Ovary (tissue), 9 donors: ENCODE results near the gene MORC3. TPM values are rescaled to one million over a fixed set of nuclear protein-coding genes. Genes with fewer than 3 reads are reported as not detected.

Experiments
- DNase-seq, 5 donors: peaks; one replicate each; pipeline ENCODE4 v3.0.0-alpha.2; 2019 to 2020
- H3K27ac ChIP-seq, 2 donors: fragments of 200-600 bp; one replicate each; pipeline versions ENCODE4 v1.5.1 to v1.8.0; 2019 to 2022
- H3K27me3 ChIP-seq: fragments of 200-600 bp; one replicate; pipeline ENCODE4 v1.8.0; 2022
- H3K36me3 ChIP-seq: fragments of 200-600 bp; sonication (generic); one replicate; pipeline ENCODE4 v1.5.1; 2019
- H3K4me1 ChIP-seq: one replicate; pipeline ENCODE4 v1.8.1; 2013; ENCODE audit warnings: mild to moderate bottlenecking, moderate library complexity; ENCODE audit not compliant: insufficient read depth
- H3K4me3 ChIP-seq: fragments of 200-600 bp; sonication (generic); one replicate; pipeline ENCODE4 v1.5.1; 2017
- H3K9me3 ChIP-seq, 2 donors: fragments of 200-600 bp in 1 of 2; sonication (generic) in 1 of 2; one replicate each; pipeline versions ENCODE4 v1.5.1 to v1.8.1; 2013 to 2019; ENCODE audit warnings: mild to moderate bottlenecking in 1 of 2, moderate library complexity in 1 of 2
- EP300 ChIP-seq: sonication (generic); formaldehyde crosslinking; IDR thresholded peaks from one replicate; pipeline ENCODE4 v1.6.1; 2017; ENCODE audit warnings: antibody characterized with exemption
- POLR2A ChIP-seq: fragments of 450-650 bp; IDR thresholded peaks from one replicate; pipeline ENCODE4 v1.6.1; 2017; ENCODE audit warnings: antibody characterized with exemption, mild to moderate bottlenecking, moderate library complexity
- WGBS, 3 donors: extraction: QIAGEN DNeasy Blood & Tissue Kit in 1 of 3; methylation state at CpG; one replicate each; pipeline versions ENCODE4 v1.1.5 to v1.1.7; 2013 to 2017; 5-methylcytosine and 5-hydroxymethylcytosine counted together
- intact Hi-C, 4 donors: fragments of 100-400 bp; cut with DNase I; formaldehyde crosslinking; loops; one replicate each; pipeline versions ENCODE4 v1.11.0 to v1.15.1; 2022 to 2023
- polyA plus RNA-seq, 2 donors: library from polyadenylated mRNA; stranded (reverse); fragments of 200-250 nt in 1 of 2; fragments of 350-450 nt in 1 of 2; fragmentation: Illumina TruSeq in 1 of 2; extraction: RNeasy Lipid Tissue Mini Kit (QIAGEN cat#74804) in 1 of 2; gene quantifications; one replicate each; pipeline ENCODE4 v1.2.3, GENCODE V29; 2013 to 2014
- total RNA-seq, 7 donors: library from RNA; depleted of rRNA in 2 of 7; stranded (reverse); fragments of >200 nt in 2 of 7; fragmentation: NEBNext Ultra II Directional in 3 of 7; extraction: Animal tissue kit (Norgen Biotek cat#: 25700) in 3 of 7; gene quantifications; one replicate each; pipeline versions ENCODE4 v1.1.0 to v1.2.4, GENCODE V29; 2016 to 2023
- TF ChIP-seq, protein P1 (sequence below), 3 donors: fragments of 450-650 bp in 2 of 3; fragments of 200-600 bp in 1 of 3; IDR thresholded peaks; one replicate each; pipeline versions ENCODE4 v1.5.1 to v1.8.0; 2016 to 2022; ENCODE audit warnings: antibody characterized with exemption in 3 of 3, mild to moderate bottlenecking in 1 of 3
- donor health status: DM: no; HTN: no; CAD: no; lungs with moderate emphysema.
- donor health status: DM: no; HTN: no; CAD: no.
- donor health status: Bipolar disorder and iron deficiency.
- donor health status: DM: yes; HTN: yes; CAD: no.
- donor health status: DM: no; HTN: no; CAD: no.
- donor health status: DM: yes; HTN: yes; CAD: no.

Gene MORC3
- total and polyA plus RNA-seq, 9 donors: 18.9 to 55.6 (median 35.7) TPM

DNA sequence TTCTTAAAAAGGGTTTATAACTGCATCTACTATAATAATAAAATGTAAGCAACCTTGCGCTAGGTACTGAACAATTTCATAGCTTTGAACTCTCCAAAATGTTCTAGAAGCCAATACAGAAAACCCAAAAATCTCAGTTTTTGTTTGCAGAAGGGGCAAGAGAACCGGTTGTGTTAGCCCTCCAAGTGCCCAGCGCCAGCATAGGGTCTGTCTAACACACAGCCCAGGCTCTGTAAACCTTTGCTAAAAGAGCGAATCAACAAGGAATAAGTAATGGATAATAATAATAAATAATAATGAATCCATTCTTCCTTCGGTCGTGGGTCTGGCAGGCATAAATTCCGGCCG is 64.9 kb downstream of the MORC3 start:
- H3K4me1 ChIP-seq: no peaks in the 10 kb centered on the region
- intact Hi-C loops: no loop called here
- H3K9me3 ChIP-seq: no peaks in the 10 kb centered on the region
- no peaks in the 10 kb centered on the region for H3K27me3 ChIP-seq
- peak overlapping the region; percentile 52 for H3K4me3 ChIP-seq
- no peak overlapping the region for H3K27ac ChIP-seq
- DNase-seq: no peak
- H3K36me3 ChIP-seq: no peaks in the 10 kb centered on the region
- WGBS, 3 donors: 22 to 28% (median 26%) methylated on average over 8 of the region's 8 CpGs
- TF ChIP-seq EP300 (no peak), POLR2A (no peak)
- TF ChIP-seq, protein P1, sequence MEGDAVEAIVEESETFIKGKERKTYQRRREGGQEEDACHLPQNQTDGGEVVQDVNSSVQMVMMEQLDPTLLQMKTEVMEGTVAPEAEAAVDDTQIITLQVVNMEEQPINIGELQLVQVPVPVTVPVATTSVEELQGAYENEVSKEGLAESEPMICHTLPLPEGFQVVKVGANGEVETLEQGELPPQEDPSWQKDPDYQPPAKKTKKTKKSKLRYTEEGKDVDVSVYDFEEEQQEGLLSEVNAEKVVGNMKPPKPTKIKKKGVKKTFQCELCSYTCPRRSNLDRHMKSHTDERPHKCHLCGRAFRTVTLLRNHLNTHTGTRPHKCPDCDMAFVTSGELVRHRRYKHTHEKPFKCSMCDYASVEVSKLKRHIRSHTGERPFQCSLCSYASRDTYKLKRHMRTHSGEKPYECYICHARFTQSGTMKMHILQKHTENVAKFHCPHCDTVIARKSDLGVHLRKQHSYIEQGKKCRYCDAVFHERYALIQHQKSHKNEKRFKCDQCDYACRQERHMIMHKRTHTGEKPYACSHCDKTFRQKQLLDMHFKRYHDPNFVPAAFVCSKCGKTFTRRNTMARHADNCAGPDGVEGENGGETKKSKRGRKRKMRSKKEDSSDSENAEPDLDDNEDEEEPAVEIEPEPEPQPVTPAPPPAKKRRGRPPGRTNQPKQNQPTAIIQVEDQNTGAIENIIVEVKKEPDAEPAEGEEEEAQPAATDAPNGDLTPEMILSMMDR (IDR thresholded peaks at IDR 0.05): no peak

DNA sequence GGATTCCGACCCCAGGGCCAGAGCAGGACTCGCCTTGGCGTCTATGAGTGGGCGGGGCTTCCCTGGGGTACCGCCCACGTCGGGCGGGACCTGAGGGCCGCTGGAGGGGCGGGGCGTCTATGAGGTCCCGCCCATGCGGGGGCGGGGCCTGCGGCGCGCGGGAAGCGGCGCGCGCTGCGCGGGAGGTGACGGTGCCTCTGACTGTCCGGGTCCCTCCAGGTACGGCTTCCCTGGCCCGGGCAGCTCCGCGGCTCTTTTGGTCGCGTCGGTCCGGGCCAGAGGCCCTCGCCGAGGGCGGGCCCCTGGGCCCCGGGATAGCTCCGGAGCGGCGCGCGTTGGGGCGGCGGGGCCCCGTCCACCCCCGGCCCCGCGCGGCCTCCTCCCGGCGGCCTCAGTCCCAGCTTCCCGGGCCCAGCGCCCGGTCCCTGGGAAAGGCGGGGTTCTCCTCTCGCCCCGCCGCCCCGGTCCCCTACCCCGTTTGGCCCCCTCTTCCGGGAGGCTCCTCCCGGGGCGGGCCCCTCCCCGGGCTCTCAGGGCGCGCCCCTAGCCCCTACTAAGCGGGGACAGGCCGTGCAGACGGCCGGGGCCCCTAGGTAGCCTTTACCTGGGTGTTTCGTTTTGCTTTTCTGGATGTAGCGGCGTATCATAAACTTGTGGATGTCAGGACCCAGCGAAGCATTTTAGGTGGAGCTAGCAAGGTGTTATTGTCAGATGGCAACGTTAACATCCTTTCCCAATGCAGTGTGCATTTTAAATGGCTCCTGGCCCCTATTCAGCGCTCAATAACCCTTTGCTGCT is 65.4 kb downstream of the MORC3 start, which contains the start of gene CHAF1B:
Gene CHAF1B, plus strand, starts transcription at position 160 of the 798 bp plus-strand sequence. CDS start 745 bp downstream, outside the sequence.
- H3K36me3 ChIP-seq: no peaks in the 10 kb centered on the region
- DNase-seq: peak; percentile 77 to 93 (median 90)
- 2% methylated on average over 53 to 77 of the region's 77 CpGs for WGBS, 3 donors
- no peaks in the 10 kb centered on the region for H3K27me3 ChIP-seq
- peak within 1 kb of the TSS; percentile 48 to 50 for H3K27ac ChIP-seq
- no peaks in the 10 kb centered on the region for H3K4me1 ChIP-seq
- no peaks in the 10 kb centered on the region for H3K9me3 ChIP-seq
- TF ChIP-seq POLR2A: peak; percentile 57
- TF ChIP-seq, protein P1 (IDR thresholded peaks at IDR 0.05): no peak
- no peak for TF ChIP-seq EP300
- H3K4me3 ChIP-seq: peak within 1 kb of the TSS; percentile 52
- intact Hi-C loops: no loop called here

DNA sequence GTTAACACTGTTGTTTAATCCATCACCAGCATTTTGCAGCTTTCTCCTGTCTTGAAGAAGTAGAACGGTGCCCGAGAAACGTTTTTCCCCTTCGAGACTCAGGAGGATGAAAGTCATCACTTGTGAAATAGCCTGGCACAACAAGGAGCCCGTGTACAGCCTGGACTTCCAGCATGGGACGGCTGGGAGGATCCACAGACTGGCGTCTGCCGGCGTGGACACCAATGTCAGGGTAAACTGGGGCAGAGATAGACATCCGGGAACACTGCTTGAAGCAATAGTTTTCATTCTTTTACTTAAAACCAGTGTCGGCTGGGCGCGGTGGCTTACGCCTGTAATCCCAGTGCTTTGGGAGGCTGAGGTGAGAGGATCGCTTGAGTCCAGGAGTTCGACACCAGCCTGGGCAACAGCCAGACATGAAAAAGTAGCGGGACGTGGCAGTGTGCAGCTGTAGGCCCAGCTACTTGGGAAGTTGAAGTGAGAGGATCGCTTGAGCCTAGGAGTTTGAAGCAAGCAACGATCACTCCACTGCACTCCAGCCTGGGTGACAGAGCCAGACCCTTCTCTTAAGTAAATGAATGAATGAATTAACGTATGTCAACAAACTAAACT is 66.1 kb downstream of the MORC3 start:
- peak in 1 of 5 donors; percentile 21 for DNase-seq
- TF ChIP-seq, protein P1 (IDR thresholded peaks at IDR 0.05): no peak
- TF ChIP-seq POLR2A (no peak), EP300 (no peak)

DNA sequence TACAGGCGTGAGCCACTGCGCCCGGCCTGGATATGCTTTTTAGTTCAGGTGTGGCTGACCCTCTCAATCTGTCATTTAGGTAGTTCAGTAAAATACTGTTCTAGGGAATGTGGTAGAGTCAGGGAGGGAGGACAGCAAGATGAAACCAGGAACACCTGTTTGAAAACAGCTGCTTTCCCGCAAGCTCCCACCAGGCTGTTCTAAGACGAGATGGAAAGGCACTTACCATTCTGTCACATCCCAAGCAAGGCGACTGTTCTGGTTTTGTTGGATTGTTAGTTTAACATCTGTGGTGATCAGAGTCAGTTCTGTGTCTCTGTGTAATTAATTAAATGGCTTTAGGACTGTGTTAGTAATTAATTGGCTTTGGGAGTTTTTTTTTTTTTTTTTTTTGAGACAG is 68.1 kb downstream of the MORC3 start:
- no peak overlapping the region for H3K4me3 ChIP-seq
- intact Hi-C loops: no loop called here
- WGBS, 3 donors: 97% methylated on average over 6 of the region's 6 CpGs
- no peaks in the 10 kb centered on the region for H3K27me3 ChIP-seq
- no peaks in the 10 kb centered on the region for H3K4me1 ChIP-seq
- TF ChIP-seq POLR2A (no peak), EP300 (no peak)
- TF ChIP-seq, protein P1 (IDR thresholded peaks at IDR 0.05): no peak
- DNase-seq: no peak
- H3K27ac ChIP-seq: no peak overlapping the region
- H3K9me3 ChIP-seq: no peaks in the 10 kb centered on the region
- H3K36me3 ChIP-seq: no peaks in the 10 kb centered on the region

More for the DNA sequence above, 66.1 kb downstream of the MORC3 start:
- intact Hi-C loops: no loop called here
- peak overlapping the region; percentile 52 for H3K4me3 ChIP-seq
- WGBS, 3 donors: 66 to 74% (median 73%) methylated on average over 21 of the region's 21 CpGs
- no peaks in the 10 kb centered on the region for H3K9me3 ChIP-seq
- H3K4me1 ChIP-seq: no peaks in the 10 kb centered on the region
- no peaks in the 10 kb centered on the region for H3K36me3 ChIP-seq
- no peaks in the 10 kb centered on the region for H3K27me3 ChIP-seq
- peak overlapping the region in 1 of 2 donors; percentile 50 for H3K27ac ChIP-seq
